Colonic mucosa (tissue), 4 donors: ENCODE results near the gene PTBP3. TPM values are rescaled to one million over a fixed set of nuclear protein-coding genes. Genes with fewer than 3 reads are reported as not detected.
"Not testable (repeated sequence)": the region's sequence is repeated elsewhere in the genome, so short reads cannot be mapped to it uniquely, and the experiment has no call there.

ENCODE experiments used
- DNase-seq: peaks from one replicate; pipeline ENCODE4 v3.0.0-alpha.2; 2020
- H3K27ac ChIP-seq: fragments of 200-600 bp; one replicate; pipeline ENCODE4 v1.8.0; 2021
- H3K27me3 ChIP-seq: fragments of 200-600 bp; one replicate; pipeline ENCODE4 v1.8.0; 2021
- H3K36me3 ChIP-seq: fragments of 200-600 bp; one replicate; pipeline ENCODE4 v1.8.0; 2021
- H3K4me1 ChIP-seq: fragments of 200-600 bp; one replicate; pipeline ENCODE4 v1.8.0; 2021; ENCODE audit warnings: mild to moderate bottlenecking
- H3K4me3 ChIP-seq: fragments of 200-600 bp; one replicate; pipeline ENCODE4 v1.8.0; 2021
- H3K9ac ChIP-seq, 2 donors: one replicate each; pipeline ENCODE4 v1.7.0; 2013; ENCODE audit warnings: control low read depth in 2 of 2, low read depth in 2 of 2, low read length in 2 of 2
- H3K9me3 ChIP-seq: fragments of 200-600 bp; one replicate; pipeline ENCODE4 v1.8.0; 2021
- CTCF ChIP-seq: fragments of 200-600 bp; IDR thresholded peaks from one replicate; pipeline ENCODE4 v1.8.0; 2022; ENCODE audit warnings: antibody characterized with exemption, mild to moderate bottlenecking
- intact Hi-C: fragments of 100-400 bp; cut with DNase I; formaldehyde crosslinking; loops from one replicate; pipeline ENCODE4 v1.14.1; 2022
- total RNA-seq, 2 donors: library from RNA; stranded (reverse); fragmentation: NEBNext Ultra II Directional in 1 of 2; extraction: Animal tissue kit (Norgen Biotek cat#: 25700) in 1 of 2; gene quantifications; one replicate each; pipeline ENCODE4 v1.2.1, GENCODE V29; 2021
- donor health status: healthy.
- donor health status: DM: no; HTN: no; CAD: no.
- donor health status: DM: no; HTN: no; CAD: no.

PTBP3 gene
- total RNA-seq, 2 donors from 2014 or later: 137 to 168 TPM

GRCh38 chr9:112295174-112295573, 38.2 kb downstream of the PTBP3 start:
- no peaks in the 10 kb centered on the region for H3K27me3 ChIP-seq
- intact Hi-C loops: no loop called here
- no peak overlapping the region for H3K27ac ChIP-seq
- no peak overlapping the region for H3K9ac ChIP-seq
- DNase-seq: no peak
- H3K9me3 ChIP-seq: no peaks in the 10 kb centered on the region
- H3K4me1 ChIP-seq: no peaks in the 10 kb centered on the region
- TF ChIP-seq CTCF: no peak
- H3K4me3 ChIP-seq: no peak overlapping the region
- no peaks in the 10 kb centered on the region for H3K36me3 ChIP-seq

GRCh38 chr9:112288029-112288428, 45.4 kb downstream of the PTBP3 start:
- no peak for DNase-seq
- H3K4me1 ChIP-seq: no peaks in the 10 kb centered on the region
- no peak overlapping the region for H3K4me3 ChIP-seq
- no peaks in the 10 kb centered on the region for H3K9me3 ChIP-seq
- no peaks in the 10 kb centered on the region for H3K36me3 ChIP-seq
- TF ChIP-seq CTCF: no peak
- no peak overlapping the region for H3K9ac ChIP-seq
- intact Hi-C loops: no loop called here
- H3K27me3 ChIP-seq: no peaks in the 10 kb centered on the region
- H3K27ac ChIP-seq: no peak overlapping the region

GRCh38 chr9:112286926-112287325, 46.5 kb downstream of the PTBP3 start:
- no peak overlapping the region for H3K9ac ChIP-seq
- no peak overlapping the region for H3K4me3 ChIP-seq
- TF ChIP-seq CTCF: no peak
- no peaks in the 10 kb centered on the region for H3K4me1 ChIP-seq
- H3K27me3 ChIP-seq: no peaks in the 10 kb centered on the region
- no peak overlapping the region for H3K27ac ChIP-seq
- H3K36me3 ChIP-seq: no peaks in the 10 kb centered on the region
- intact Hi-C loops: no loop called here
- H3K9me3 ChIP-seq: no peaks in the 10 kb centered on the region
- no peak for DNase-seq

- intact Hi-C loops: no loop called here
- H3K9ac ChIP-seq: no peak overlapping the region
- H3K36me3 ChIP-seq: no peaks in the 10 kb centered on the region
- H3K9me3 ChIP-seq: no peaks in the 10 kb centered on the region
- no peak for DNase-seq
- no peaks in the 10 kb centered on the region for H3K4me1 ChIP-seq
- TF ChIP-seq CTCF: no peak
- no peak overlapping the region for H3K4me3 ChIP-seq
- H3K27ac ChIP-seq: no peak overlapping the region
- H3K27me3 ChIP-seq: no peaks in the 10 kb centered on the region
Observed at GRCh38 chr9:112285056-112285455, 48.4 kb downstream of the PTBP3 start.

- H3K4me3 ChIP-seq: no peak overlapping the region
- H3K27ac ChIP-seq: no peak overlapping the region
- no peaks in the 10 kb centered on the region for H3K9me3 ChIP-seq
- intact Hi-C loops: no loop called here
- DNase-seq: no peak
- no peaks in the 10 kb centered on the region for H3K27me3 ChIP-seq
- H3K9ac ChIP-seq: no peak overlapping the region
- no peaks in the 10 kb centered on the region for H3K36me3 ChIP-seq
- TF ChIP-seq CTCF: no peak
- H3K4me1 ChIP-seq: no peaks in the 10 kb centered on the region
Observed at GRCh38 chr9:112283582-112284253, 49.7 kb downstream of the PTBP3 start.

- H3K27me3 ChIP-seq, intact Hi-C loops, DNase-seq, H3K9me3 ChIP-seq, H3K36me3 ChIP-seq, H3K27ac ChIP-seq, H3K9ac ChIP-seq, H3K4me1 ChIP-seq, H3K4me3 ChIP-seq: not testable (repeated sequence)
Observed at GRCh38 chr9:112282841-112283240, 50.6 kb downstream of the PTBP3 start.
